GM19324 (cell line): ENCODE measurements around the gene CENPS.

Experiments
- ATAC-seq: cut with Tn5 transposase; IDR thresholded peaks from one replicate; pipeline ENCODE4 v1.9.1; 2021; ENCODE audit warnings: mild to moderate bottlenecking, moderate library complexity; ENCODE audit not compliant: unreplicated experiment, low FRiP score

The CENPS gene

DNA sequence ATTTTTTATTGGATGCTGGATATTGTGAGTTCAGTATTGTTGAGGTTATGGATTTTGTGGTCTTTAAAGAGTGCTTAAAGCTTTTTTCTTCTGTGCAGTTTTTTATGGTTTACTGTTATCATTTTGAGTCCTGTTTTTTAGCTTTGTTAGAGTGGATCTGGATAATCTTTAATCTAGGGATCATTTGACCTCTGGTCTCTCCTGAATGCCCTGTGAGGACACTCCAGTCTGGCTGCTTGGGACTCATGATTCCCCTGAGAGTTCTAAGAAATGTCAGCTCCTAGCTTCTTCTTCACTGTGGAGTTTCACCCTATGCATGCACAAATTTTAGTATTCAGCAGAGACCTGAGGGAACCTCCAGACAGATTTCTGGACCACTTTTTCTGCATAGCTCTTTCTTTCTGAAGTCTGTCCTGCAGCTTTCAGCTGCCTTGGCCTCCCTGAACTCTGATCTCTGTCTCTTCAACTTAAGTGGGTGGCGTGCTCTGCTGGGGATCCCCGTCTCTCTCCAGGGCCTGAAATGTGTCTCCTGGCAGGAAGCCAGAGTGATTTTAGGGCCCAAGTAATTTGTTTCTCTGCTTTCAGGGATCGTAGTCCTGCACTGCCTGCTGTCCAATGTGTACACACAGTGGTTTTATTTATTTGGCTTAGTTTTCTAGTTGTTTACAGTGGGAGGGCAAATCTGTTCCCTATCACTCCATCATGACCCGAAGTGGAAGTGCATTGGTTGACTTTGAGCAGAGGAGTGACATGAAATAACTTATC, 59.2 kb downstream of the CENPS start:
- no peak for ATAC-seq

DNA sequence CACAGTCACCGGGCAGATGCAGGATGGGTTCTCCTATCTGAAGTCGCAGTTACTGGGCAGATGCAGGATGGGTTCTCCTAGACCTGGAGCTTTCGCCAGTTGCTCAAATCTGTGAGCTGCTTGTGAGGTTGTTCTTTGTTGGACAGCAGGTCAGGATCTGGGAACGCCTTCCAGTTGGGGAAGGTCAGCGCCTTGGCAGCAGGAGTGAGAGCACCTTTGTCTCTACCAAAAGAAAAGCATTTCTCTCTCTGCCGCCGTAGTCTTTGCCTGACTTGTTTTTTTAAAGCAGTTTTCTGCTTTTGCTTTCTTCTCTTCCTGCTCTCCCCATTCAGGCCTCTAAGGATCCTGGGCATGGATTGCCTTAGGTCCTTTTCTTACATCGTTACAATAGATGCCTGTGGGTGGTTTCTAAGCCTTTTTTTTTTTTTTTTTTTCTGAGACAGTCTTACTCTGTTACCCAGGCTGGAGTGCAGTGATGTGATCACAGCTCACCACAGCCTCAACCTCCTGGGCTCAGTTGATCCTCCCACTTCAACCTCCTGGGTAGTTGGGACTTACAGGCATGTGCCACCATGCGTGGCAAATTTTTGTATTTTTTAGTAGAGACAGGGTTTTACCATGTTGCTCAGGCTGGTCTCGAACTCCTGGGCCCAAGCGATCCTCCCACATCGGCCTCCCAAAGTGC, 60.2 kb downstream of the CENPS start:
- ATAC-seq: no peak
